Measurements from ENCODE around the gene HLA-DQB1.
"Not testable (repeated sequence)": the region's sequence is repeated elsewhere in the genome, so short reads cannot be mapped to it uniquely, and the experiment has no call there.

HLA-DQB1 gene

DNA sequence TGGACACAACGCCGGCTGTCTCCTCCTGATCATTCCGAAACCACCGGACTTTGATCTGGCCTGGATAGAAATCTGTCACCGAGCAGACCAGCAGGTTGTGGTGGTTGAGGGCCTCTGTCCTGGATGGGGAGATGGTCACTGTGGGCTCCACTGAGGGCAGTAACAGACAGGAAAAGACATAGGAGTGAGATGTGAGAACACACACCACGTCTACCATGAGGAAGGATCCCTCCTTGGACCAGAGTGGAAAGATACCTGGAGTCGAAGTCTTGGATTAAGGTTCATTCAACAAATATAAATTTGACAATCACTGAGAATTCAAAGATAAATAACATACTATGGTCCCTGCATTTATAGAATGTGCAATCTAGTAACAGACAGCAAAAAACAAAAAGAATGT, 4.4 kb downstream of the HLA-DQB1 start:
- DNase-seq: no peak

DNA sequence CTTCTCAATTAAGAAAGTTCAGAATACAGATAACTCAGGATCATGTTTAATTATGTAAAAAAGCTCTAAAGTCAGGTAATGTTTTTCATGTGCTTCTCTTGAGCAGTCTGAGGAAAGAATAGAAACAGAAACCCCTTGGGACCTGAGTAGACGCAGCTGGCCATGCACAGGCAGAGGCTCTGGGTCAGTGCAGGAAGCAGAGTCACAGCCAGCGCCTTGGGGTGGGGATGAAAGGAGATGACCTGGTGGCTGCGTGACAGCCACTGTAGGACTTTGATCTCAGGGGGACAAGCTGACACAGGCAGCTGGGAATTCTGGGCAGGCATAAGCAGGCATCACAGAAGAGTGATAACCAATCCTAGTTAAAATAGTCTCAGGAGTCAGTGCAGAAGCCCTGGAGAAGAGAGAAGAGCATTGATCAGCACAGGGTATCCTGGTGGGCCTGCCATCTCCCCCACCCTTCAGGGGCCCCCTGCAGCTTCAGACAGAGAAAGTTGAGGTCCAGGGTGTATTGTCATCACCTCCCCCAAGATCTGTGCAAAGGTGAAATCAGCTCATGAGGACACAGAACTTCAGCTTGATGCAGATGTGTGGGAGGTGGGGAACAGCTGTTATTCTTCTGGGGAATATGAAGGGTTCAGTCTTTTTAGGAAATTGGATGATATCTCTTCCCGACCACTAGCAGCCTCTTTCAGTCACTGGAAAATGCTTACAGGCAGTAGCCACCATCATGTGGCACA, 6.4 kb downstream of the HLA-DQB1 start:
- no peak for DNase-seq

DNA sequence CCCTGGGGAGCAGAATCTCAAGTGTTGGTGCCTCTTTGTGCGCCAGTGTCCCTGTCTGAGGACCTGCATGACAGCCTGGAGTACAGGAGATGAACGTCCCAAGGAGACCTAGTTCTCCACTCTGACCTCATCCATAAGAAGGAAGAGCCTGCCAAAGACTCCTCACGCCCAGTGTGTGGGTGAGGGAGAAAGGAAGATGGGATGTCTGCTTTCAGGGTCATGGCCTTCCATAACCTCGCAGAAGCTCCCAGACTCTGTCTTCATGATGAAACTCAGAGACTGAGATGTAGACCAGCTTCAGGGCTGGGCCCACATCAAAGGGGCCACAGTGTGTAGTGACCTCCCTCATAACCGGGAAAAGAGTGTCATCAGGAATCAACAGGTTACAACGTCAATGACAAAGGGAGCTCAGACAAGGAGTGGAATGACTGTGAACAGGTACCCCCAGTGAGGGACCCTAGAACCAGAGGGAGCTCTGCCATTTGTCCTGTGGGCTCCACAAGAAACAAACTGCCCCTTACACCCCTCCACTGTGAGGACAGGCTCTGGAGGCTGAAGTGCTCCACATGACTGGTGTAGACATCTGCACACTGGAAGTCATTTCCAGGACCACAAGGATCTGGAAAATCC, 8.1 kb downstream of the HLA-DQB1 start:
- no peak for DNase-seq

DNA sequence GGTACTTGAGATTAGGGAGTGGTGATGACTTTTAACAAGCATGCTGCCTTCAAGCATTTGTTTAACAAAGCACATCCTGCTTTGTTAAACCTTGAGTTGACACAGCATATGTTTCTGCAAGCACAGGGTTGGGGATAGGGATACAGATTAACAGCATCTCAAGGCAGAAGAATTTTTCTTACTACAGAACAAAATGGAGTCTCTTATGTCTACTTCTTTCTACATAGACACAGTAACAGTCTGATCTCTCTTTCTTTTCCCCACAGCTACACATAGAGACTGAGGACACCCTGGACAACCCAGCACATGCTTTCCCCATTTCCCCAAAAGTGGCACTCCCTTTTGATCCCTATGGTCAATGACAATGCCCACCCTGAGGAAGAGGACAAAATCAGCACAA, 8.6 kb downstream of the HLA-DQB1 start:
- DNase-seq: not testable (repeated sequence)

DNA sequence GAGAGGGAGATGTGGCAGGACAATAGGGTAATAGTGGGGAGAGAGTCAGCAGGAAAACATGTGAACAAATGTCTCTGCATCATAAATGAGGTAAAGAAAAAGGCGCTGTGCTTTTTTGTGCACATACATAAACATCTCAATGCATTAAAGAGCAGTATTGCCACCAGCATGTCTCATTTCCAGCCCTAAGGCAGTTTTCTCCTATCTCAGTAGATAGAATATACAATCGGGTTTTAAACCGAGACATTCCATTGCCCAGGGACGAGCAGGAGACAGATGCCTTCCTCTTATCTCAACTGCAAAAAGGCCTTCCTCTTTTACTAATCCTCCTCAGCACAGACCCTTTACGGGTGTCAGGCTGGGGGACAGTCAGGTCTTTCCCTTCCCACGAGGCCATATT, 9.1 kb downstream of the HLA-DQB1 start:
- not testable (repeated sequence) for DNase-seq

DNA sequence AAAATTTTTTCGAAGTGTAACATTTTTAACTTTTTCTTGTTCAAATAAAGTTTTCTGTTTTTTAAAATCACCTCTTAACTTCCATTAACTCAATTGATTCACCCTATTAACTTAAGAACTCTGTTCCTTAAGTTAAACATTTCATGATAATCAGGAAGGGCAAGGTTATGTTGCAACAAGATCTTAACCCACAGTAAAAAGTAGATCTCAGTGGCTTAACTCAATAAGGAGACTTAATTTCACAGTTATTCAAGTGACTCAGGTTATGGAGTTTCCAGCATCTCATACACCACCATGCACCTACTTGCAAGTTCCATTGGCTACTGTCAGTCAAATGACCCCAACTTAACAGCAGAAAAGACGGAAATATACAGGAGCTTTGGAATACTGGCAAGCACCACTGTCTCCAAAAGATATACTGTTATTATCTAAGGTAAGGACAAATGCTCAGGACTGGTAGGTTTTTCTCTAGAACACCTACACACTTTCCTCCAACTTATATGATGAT, 11.2 kb downstream of the HLA-DQB1 start:
- no peak for DNase-seq

DNA sequence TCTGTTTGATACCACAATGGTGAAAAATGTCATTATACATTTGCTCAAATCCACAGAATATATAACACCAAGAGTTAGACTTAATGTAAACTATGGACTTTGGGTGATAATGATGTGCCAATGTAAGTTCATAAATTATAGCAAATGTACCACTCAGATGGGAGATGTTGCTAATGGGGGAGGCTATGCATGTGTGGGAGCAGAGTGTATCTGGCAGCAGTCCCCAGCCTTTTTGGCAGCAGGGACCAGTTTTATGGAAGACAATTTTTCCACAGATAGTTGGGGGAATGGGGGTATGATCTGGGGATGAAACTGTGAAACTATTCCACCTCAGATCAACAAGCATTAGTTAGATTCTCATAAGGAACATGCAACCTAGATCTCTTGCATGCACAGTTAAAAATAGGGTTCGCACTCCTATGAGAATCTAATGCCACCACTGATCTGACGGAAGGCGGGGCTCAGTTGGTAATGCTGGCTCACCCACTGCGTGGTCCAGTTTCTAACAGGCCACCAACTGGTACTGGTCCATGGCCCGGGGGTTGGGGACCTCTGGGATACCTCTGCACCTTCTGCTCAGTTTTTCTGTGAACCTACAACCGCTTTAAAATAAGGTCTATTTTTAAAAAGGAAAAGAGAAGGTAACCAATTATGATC, 21.3 kb downstream of the HLA-DQB1 start:
- no peak for DNase-seq

DNA sequence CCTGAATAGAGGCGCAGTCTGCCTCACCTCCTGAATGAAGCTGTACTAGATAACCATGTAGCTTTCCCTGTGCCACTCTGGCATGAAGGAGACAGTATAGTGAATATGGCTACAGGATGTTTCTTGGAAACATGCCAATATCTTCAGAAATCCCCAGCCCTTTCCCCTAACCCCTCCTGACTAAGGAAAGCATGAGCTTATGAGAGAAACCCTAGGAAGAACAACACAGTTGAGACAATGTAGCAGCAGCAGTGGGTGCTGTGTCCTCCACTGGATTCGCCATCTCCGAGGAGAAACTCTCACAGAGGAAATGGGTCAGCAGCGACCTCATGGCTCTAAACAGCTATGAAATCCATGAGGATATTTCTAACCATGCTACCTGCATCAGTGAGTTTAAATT, 22.6 kb downstream of the HLA-DQB1 start:
- DNase-seq: no peak

DNA sequence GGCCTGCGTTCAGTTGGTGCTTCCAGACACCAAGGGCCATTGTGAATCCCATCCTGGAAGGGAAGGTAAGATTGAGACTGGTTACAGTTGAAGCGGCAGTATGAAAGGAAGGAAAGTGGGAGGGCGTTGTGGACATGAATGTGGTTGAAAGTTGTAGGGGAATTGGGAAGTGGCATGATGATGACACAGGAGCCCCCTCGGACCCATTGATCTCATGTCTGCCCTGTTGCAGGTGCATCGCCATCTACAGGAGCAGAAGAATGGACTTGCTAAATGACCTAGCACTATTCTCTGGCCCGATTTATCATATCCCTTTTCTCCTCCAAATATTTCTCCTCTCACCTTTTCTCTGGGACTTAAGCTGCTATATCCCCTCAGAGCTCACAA, 23.7 kb downstream of the HLA-DQB1 start:
- no peak for DNase-seq

DNA sequence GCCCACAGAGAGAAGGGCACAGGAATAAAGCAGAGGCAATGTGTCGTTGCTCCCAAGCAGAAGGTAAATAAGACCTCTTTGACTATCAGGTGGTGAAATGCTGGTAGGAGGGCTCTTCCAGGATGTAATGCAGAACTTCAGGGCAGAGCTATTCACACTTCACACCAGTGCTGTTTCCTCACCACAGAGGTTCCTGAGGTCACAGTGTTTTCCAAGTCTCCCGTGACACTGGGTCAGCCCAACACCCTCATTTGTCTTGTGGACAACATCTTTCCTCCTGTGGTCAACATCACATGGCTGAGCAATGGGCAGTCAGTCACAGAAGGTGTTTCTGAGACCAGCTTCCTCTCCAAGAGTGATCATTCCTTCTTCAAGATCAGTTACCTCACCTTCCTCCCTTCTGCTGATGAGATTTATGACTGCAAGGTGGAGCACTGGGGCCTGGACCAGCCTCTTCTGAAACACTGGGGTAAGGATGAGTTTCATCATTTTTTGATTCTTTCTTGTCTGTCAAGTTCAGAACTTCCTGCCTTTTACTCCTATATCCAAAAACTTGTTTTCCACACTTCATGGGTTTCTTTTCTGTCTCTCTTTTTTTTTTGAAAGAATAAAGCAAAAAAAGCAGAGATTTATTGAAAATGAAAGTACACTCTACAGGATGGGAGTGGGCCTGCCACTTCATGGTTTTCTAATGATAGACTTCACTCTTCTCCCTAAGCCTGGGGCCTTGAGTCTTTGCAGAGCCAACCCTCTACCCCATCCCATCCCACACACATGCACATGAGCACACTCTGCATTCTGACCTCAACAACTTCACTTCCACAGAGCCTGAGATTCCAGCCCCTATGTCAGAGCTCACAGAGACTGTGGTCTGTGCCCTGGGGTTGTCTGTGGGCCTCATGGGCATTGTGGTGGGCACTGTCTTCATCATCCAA, 24.4 kb downstream of the HLA-DQB1 start:
- not testable (repeated sequence) for DNase-seq

DNA sequence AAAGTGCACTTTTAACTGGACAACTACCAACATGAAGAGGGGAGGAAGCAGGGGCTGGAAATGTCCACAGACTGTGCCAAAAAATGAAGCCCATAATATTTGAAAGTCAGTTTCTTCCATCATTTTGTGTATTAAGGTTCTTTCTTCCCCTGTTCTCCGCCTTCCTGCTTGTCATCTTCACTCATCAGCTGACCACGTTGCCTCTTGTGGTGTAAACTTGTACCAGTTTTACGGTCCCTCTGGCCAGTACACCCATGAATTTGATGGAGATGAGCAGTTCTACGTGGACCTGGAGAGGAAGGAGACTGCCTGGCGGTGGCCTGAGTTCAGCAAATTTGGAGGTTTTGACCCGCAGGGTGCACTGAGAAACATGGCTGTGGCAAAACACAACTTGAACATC, 25.3 kb downstream of the HLA-DQB1 start:
- no peak for DNase-seq

DNA sequence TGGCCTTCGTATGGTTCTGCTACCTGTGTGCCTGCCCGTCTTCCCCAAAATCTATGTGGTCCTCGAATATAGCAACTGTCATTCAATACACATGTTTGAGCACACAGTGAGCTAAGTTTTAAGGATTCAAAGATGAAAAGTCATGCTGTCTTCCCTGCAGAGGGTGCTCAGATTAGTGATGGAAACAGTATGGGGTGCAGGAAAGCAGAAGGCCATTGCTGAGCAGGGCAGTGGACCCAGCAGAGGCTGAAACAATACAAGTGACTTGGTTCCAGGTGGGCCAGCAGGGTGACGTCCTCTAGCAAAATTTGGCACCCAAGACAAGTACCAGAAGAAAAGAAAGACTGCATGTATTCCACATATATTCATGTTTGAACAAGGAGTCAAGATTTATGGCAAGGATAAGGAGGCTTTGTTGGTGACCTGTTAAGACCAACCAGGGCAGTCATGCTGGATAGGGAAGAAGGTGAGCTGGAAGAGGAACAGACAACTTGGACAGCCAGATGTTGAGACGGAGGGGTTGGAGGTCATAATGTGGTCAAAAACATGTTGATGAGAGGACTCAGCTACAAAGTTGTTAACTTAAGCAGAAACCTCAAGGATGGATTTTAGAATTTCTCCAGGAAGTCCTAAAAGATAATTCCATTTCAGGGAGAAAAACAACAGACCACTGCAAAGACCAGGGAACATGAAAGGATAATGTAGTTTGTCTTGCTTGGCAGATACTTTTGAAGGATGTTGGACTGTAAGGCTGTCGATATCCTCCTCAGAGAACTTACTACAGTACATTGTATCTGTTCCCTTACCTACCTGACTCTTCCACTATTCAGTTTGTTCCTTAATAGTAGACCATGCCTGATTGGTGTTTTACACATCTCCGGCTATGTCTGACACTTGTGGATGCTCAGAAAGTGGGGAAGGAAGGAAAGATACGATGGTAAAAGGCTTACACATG, 26.7 kb downstream of the HLA-DQB1 start:
- DNase-seq: no peak

DNA sequence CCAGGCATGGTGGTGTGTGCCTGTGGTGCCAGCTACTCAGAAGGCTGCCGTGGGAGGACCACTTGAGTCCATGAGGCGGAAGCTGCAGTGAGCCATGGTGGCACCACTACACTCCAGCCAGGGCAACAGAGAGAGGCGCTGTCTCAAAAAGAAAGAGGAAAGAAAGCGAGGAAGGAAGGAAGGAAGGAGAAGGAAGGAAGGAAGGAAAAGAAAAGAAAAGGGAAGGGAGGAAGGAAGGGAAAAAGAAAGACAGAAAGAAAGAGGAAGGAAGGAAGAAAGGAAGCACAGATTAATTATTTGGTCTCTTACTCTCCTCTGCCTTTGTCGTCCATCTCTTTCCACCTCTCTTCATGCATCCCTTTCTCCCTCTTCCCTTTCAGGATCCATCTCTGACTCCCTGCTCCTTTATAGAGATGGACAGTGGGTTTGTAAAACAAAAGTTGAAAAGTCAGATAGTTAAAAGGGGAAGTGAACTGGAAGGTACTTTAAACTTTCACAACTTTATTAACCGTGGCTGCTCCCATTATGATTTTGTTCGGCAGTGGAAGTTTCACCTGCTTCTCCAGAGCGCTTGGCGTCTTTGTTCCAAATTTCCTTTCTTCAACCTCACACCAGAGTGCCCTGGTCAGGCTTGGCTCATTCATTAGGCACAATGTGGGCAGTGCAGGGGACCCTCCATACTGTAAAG, 27.8 kb downstream of the HLA-DQB1 start:
- DNase-seq: no peak

DNA sequence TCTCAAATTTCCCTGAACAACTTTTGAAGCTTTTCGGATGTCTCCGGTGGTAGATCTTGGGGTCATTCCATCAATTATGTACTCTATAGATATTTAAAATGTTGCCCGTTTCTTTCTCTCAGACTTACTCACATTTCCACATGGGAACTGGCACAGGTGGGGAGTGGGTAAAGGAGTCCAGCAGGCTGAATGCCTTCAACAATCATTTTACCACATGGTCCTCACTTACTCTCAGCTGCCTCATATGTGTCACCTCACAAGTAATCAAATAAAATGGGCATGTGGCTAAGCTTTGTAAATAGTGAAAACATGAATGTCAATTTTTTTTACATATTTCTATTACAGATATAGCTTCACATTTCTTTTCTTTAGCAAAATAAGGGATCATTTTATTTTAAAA, 28.6 kb downstream of the HLA-DQB1 start:
- no peak for DNase-seq

DNA sequence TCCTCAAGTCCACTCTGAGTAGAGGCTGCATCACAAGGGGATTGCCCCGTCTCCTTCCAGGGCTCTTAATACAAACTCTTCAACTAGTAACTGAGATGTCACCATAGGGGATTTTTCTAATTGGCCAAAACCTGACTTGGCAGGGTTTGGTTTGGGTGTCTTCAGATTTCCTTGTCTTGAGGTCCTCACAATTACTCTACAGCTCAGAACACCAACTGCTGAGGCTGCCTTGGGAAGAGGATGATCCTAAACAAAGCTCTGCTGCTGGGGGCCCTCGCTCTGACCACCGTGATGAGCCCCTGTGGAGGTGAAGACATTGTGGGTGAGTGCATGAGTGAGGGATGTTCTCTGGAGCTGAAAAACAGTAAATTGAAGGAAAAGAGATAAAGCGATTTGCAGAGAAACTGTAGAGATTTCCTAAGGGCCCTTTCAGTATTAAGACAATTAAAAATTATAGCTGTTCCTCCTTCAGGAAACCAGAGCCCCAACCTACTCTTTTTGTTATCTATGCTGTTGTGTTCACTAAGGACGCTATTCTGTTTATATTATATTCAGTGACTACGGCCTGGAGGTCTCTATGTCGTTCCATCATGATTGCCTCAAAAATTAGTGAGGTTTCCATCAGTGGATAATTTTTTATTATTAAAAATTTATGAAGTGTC, 29.1 kb downstream of the HLA-DQB1 start, which contains the start of gene HLA-DQA1:
Gene HLA-DQA1, plus strand, starts transcription at position 188 of the 662 bp plus-strand sequence. Its CDS starts 53 bp downstream, at position 241.
- peak; percentile 70 for DNase-seq

DNA sequence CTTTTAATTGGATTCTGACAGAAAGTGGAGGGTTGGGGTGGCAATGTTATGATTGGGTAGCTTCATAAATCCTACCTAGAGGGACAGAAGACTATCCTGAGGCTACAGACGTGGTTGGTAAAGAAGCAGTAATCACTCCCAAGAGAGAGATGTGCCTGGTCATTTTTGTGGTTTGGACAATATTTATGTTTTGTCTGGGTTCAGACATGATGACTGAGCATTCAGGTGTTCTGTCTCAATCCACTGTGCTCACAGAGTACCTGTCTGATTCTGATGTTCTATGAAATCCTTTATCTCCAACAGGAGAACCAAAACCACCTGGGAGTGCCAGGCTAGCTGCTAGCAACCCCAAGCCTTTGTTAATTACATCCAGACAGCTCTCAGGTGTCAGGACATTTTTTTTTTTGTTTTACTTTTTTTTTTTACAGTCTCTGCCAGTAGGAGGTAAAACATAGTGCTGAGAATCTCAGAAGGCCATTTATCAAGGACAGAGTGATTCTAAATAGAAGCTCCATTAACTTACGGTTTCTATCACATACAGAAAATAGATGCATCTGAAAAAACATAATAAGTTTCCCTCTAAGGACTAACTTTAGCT, 30.8 kb downstream of the HLA-DQB1 start:
- DNase-seq: no peak

DNA sequence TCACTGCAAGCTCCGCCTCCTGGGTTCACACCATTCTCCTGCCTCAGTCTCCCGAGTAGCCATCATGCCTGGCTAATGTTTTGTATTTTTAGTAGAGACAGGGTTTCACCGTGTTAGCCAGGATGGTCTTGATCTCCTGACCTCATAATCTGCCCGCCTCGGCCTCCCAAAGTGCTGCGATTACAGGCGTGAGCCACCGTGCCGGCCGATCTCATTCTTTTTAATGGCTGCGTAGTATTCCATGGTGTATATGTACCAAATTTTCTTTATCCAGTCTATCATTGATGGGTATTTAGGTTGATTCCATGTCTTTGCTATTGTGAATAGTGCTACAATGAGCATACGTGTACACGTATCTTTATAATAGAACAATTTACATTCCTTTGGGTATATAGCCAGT, 36.7 kb downstream of the HLA-DQB1 start:
- DNase-seq: not testable (repeated sequence)

DNA sequence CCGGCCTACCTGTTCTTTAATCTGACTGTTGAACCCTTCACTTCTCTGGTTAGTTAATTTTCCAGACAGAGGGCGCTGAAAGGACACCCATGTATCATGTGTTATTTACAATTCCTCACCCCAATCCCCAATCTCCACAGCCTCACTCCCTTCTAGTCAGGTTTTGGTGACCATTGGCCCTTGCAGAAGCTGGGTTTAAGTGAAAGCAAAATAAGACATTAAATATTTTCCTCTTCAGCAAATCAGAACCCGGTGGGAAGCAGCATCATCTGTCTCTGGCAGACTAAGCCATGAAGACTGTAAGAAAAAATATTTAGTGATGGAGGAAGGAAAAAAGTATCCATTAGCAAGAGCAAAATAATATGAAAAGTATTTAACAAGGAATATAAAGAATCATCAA, 38.6 kb downstream of the HLA-DQB1 start:
- peak; percentile 48 for DNase-seq

DNA sequence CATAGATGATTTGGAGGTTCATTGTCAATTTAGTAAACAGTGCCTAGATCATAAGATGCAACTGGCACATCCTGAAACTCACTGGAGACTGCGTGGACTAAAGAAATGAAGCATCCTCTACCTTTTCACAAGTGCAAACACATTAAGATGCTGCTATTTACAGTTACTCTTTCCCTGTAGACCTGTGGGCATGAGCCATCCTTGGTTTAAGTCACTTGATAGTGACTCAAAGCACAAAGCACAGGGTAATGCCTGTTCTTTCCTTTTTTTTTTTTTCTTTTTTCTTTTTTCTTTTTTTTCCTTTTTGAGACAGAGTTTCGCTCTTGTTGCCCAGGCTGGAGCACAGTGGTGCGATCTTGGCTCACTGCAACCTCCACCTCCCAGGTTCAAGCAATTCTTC, 39.2 kb downstream of the HLA-DQB1 start:
- no peak for DNase-seq

DNA sequence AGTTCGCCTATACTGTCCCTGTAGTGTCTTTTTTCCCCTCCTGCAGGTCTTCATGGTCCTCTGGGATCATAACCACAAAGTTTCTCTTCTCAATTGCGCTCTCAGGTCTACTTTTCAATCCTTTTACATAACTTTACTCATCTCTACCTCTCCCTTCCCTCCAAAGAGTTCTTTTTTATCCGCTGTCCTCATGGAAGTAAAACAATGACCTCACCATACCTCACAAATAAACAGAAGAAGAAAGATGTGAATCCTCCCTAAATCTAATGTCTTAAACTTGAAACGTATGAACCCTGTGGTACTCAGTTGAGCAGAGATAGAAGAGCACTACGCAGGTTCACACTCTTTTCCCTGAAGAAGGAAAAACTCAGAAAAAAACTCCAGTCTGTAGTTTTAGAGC, 41.3 kb downstream of the HLA-DQB1 start:
- no peak for DNase-seq

Measured in CD4-positive, alpha-beta T cell treated with Interleukin-12 subunit alpha and Interleukin-12 subunit beta, for 1 hour (primary cell).